Astrocyte (in vitro differentiated cells and primary cell): ENCODE data around the gene AHSP. TPM values are rescaled to one million over a fixed set of nuclear protein-coding genes. Genes with fewer than 3 reads are reported as not detected.

ENCODE experiments used
- DNase-seq: peaks from one replicate; pipeline ENCODE4 v3.0.0-alpha.2; 2010; ENCODE audit warnings: low read depth
- FAIRE-seq: peaks from 2 replicates; lab custom pipeline; 2011; peaks lifted over from hg19 to GRCh38; lab: Jason Lieb, UNC
- H2AFZ ChIP-seq: 2 replicates; pipeline ENCODE4 v1.6.0; 2012; ENCODE audit warnings: low read depth, low read length, inconsistent platforms
- H3K27ac ChIP-seq: 2 replicates; pipeline ENCODE4 v1.5.1; 2011; ENCODE audit warnings: low read depth, low read length, inconsistent platforms
- H3K27me3 ChIP-seq: 2 replicates; pipeline ENCODE4 v1.6.0; 2011; ENCODE audit warnings: low read length, inconsistent platforms; ENCODE audit not compliant: insufficient read depth
- H3K36me3 ChIP-seq: 2 replicates; pipeline ENCODE4 v1.5.1; 2011; ENCODE audit warnings: low read length, inconsistent platforms; ENCODE audit not compliant: insufficient read depth
- H3K4me1 ChIP-seq: 2 replicates; pipeline ENCODE4 v1.5.1; 2011; ENCODE audit warnings: low read length, inconsistent platforms; ENCODE audit not compliant: insufficient read depth
- H3K4me2 ChIP-seq: 2 replicates; pipeline ENCODE4 v1.6.0; 2012; ENCODE audit warnings: low read length, inconsistent platforms
- H3K4me3 ChIP-seq: 2 replicates; pipeline ENCODE4 v1.5.1; 2011; ENCODE audit warnings: low read depth, mild to moderate bottlenecking, low read length, inconsistent platforms; ENCODE audit not compliant: insufficient read depth
- H3K79me2 ChIP-seq: 2 replicates; pipeline ENCODE4 v1.6.0; 2012; ENCODE audit warnings: mild to moderate bottlenecking, low read length, inconsistent platforms; ENCODE audit not compliant: insufficient read depth
- H3K9ac ChIP-seq: 2 replicates; pipeline ENCODE4 v1.6.0; 2012; ENCODE audit warnings: mild to moderate bottlenecking, low read length, inconsistent platforms
- H3K9me3 ChIP-seq: 2 replicates; pipeline ENCODE4 v1.5.1; 2012; ENCODE audit warnings: low read depth, mild to moderate bottlenecking, low read length, inconsistent platforms; ENCODE audit not compliant: insufficient read depth
- H4K20me1 ChIP-seq: 2 replicates; pipeline ENCODE4 v1.6.0; 2012; ENCODE audit warnings: low read length, inconsistent platforms; ENCODE audit not compliant: insufficient read depth
- H3K27ac Mint-ChIP-seq: one replicate; pipeline ENCODE4 v1.8.0; 2021; ENCODE audit warnings: mild to moderate bottlenecking, mixed read lengths; ENCODE audit not compliant: unreplicated experiment
- H3K27me3 Mint-ChIP-seq: one replicate; pipeline ENCODE4 v1.8.0; 2021; ENCODE audit warnings: low read depth, mixed read lengths; ENCODE audit not compliant: unreplicated experiment
- H3K36me3 Mint-ChIP-seq: one replicate; pipeline ENCODE4 v1.8.0; 2021; ENCODE audit warnings: low read depth, mixed read lengths; ENCODE audit not compliant: unreplicated experiment
- H3K4me1 Mint-ChIP-seq: one replicate; pipeline ENCODE4 v1.8.0; 2021; ENCODE audit warnings: low read depth, mixed read lengths; ENCODE audit not compliant: unreplicated experiment
- H3K4me3 Mint-ChIP-seq: one replicate; pipeline ENCODE4 v1.8.0; 2021; ENCODE audit warnings: mild to moderate bottlenecking, moderate library complexity, mixed read lengths; ENCODE audit not compliant: unreplicated experiment
- H3K9me3 Mint-ChIP-seq: one replicate; pipeline ENCODE4 v1.8.0; 2021; ENCODE audit warnings: mild to moderate bottlenecking, mixed read lengths; ENCODE audit not compliant: unreplicated experiment
- CTCF ChIP-seq: IDR thresholded peaks from 2 replicates; pipeline ENCODE4 v1.5.1; 2011; ENCODE audit warnings: low read depth, mild to moderate bottlenecking, inconsistent platforms, low read length, moderate library complexity; ENCODE audit not compliant: insufficient read depth
- EZH2 ChIP-seq: IDR thresholded peaks from 2 replicates; pipeline ENCODE4 v1.6.1; 2012; ENCODE audit warnings: mild to moderate bottlenecking, low read length, inconsistent platforms; ENCODE audit not compliant: insufficient read depth
- total RNA-seq: library from RNA; stranded (reverse); gene quantifications from 2 replicates; pipeline ENCODE4 v1.2.1, GENCODE V29; 2021

Gene AHSP
- total RNA-seq, 1 donor from 2014 or later = not detected

- H3K4me1 Mint-ChIP-seq = peaks cover 7% of the 10 kb centered on the region
- Histone ChIP-seq H3K79me2 (no peaks in the 10 kb centered on the region), H3K27me3 (peaks cover 20% of the 10 kb centered on the region), H3K4me3 (peak overlapping the region; percentile 17), H3K9ac (no peak overlapping the region), H3K36me3 (no peaks in the 10 kb centered on the region), H3K27ac (no peak overlapping the region), H2AFZ (peak overlapping the region; percentile 56), H4K20me1 (no peaks in the 10 kb centered on the region), H3K9me3 (no peaks in the 10 kb centered on the region), H3K4me2 (peak overlapping the region; percentile 72), H3K4me1 (peaks cover 5% of the 10 kb centered on the region)
- no peak for DNase-seq
- peaks cover 28% of the 10 kb centered on the region for H3K27me3 Mint-ChIP-seq
- peaks cover 11% of the 10 kb centered on the region for H3K9me3 Mint-ChIP-seq
- H3K36me3 Mint-ChIP-seq = no peaks in the 10 kb centered on the region
- no peak overlapping the region for H3K27ac Mint-ChIP-seq
- FAIRE-seq = no peak
- peak overlapping the region; percentile 71 for H3K4me3 Mint-ChIP-seq
- TF ChIP-seq EZH2 (no peak), CTCF (no peak)
Measured at GRCh38 chr16:31528523-31529107, 915 bp downstream of the AHSP start.

DNA sequence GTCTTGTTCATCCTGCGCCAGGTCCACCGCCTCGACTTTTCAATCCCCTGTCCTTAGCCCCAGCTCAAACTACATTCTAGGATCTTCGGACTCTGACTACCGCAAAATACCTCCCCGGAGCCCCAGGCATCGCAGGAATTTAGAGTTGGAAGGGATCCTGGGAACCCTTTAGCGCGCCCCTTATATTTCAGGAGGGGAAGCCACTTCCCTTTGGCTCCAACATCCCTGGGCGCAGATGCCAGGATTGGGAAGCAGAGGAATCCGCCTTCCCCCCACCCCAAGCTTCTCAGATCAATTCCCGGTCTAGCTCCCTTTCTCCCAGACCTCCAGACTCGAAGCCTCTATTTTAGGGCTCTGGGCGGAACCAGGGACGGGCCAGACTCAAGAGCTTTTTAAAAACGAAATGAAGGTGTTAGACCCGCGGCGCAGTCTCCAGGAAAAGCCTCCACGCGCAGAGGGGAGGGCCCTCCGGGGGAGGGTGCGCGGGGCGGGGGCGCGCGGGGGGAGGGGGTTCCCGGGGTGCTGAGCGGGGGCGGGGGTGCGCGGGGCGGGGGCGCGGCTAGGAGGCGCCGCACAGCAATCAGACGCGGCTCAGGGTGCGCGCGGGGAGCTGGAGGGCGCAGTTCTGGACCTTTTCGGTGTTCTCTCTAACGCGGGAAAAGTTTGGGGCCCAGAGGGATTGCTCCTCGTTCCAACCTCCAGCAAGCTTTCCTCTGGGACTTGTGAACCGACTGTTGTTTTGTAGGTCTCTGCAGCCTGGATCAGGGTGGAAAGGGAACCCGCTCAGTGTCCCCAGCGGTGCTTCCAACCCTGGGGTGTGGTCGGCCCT lies 1.6 kb downstream of the AHSP start:
- Mint-ChIP-seq H3K4me1 (peaks cover 7% of the 10 kb centered on the region), H3K9me3 (peaks cover 11% of the 10 kb centered on the region), H3K27me3 (peaks cover 29% of the 10 kb centered on the region), H3K27ac (no peak overlapping the region), H3K4me3 (peak overlapping the region; percentile 71), H3K36me3 (no peaks in the 10 kb centered on the region)
- peaks cover 20% of the 10 kb centered on the region for H3K27me3 ChIP-seq
- peaks cover 5% of the 10 kb centered on the region for H3K4me1 ChIP-seq
- DNase-seq (peak; percentile 47), FAIRE-seq (no peak)
- no peaks in the 10 kb centered on the region for H3K79me2 ChIP-seq
- peak overlapping the region; percentile 56 for H2AFZ ChIP-seq
- no peaks in the 10 kb centered on the region for H4K20me1 ChIP-seq
- H3K4me2 ChIP-seq = peak overlapping the region; percentile 72
- no peak overlapping the region for H3K27ac ChIP-seq
- TF ChIP-seq EZH2 = peak; percentile 6
- no peak for TF ChIP-seq CTCF
- no peaks in the 10 kb centered on the region for H3K36me3 ChIP-seq
- no peak overlapping the region for H3K9ac ChIP-seq
- no peaks in the 10 kb centered on the region for H3K9me3 ChIP-seq
- peak overlapping the region; percentile 17 for H3K4me3 ChIP-seq

DNA sequence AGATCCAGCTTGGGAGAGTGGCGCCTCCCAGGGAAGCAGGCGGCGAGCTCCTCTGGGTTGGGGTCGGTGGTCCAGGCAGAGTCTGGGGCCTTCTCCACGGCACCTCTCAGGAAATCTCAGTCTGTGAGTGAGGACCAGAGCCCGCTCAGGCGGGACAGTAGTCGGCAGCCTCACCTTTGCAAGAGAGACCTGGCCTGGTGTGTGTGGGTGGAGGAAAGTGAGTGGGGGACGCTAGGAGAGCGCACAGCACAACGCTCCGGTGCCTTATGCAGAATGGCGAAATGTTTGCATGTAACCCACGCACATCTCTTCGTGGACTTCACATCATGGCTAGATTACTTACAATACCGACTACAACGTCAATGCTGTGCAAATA lies 2.2 kb downstream of the AHSP start:
- Histone ChIP-seq H3K27me3 (peaks cover 20% of the 10 kb centered on the region), H3K27ac (no peak overlapping the region), H3K4me1 (peaks cover 5% of the 10 kb centered on the region), H2AFZ (peak overlapping the region; percentile 26), H3K36me3 (no peaks in the 10 kb centered on the region), H3K79me2 (no peaks in the 10 kb centered on the region), H3K9me3 (no peaks in the 10 kb centered on the region), H4K20me1 (no peaks in the 10 kb centered on the region), H3K9ac (no peak overlapping the region), H3K4me2 (peak overlapping the region; percentile 26), H3K4me3 (no peak overlapping the region)
- Mint-ChIP-seq H3K27me3 (peaks cover 26% of the 10 kb centered on the region), H3K4me3 (no peak overlapping the region), H3K36me3 (no peaks in the 10 kb centered on the region), H3K27ac (no peak overlapping the region), H3K4me1 (peaks cover 7% of the 10 kb centered on the region), H3K9me3 (peaks cover 11% of the 10 kb centered on the region)
- FAIRE-seq (no peak), DNase-seq (no peak)
- no peak for TF ChIP-seq CTCF
- peak; percentile 58 for TF ChIP-seq EZH2
